Gastrocnemius medialis (tissue), 4 donors: ENCODE measurements around the gene STXBP5L. TPM values are rescaled to one million over a fixed set of nuclear protein-coding genes. Genes with fewer than 3 reads are reported as not detected.
"Not testable (repeated sequence)": the region's sequence is repeated elsewhere in the genome, so short reads cannot be mapped to it uniquely, and the experiment has no call there.

ENCODE experiments used
- ATAC-seq, 2 donors: fragments of 150-250 bp; one replicate each; pipeline ENCODE4 v1.9.1; 2016
- DNase-seq, 2 donors: peaks; one replicate each; pipeline ENCODE4 v3.0.0-alpha.2; 2019
- H3K27ac ChIP-seq, 4 donors: fragments of 200-600 bp; sonication (generic); 1 replicate in 1 of 4; 2 replicates in 3 of 4; pipeline ENCODE4 v1.5.1; 2016 to 2018; ENCODE audit warnings: mild to moderate bottlenecking in 2 of 4, moderate library complexity in 1 of 4
- H3K27me3 ChIP-seq, 3 donors: fragments of 200-600 bp; sonication (generic) in 2 of 3; 1 replicate in 1 of 3; 2 replicates in 2 of 3; pipeline versions ENCODE4 v1.5.1 to v1.6.0; 2016 to 2019; ENCODE audit warnings: mild to moderate bottlenecking in 1 of 3, moderate library complexity in 1 of 3
- H3K36me3 ChIP-seq, 2 donors: fragments of 200-600 bp; sonication (generic) in 1 of 2; one replicate each; pipeline ENCODE4 v1.5.1; 2017 to 2018
- H3K4me1 ChIP-seq, 2 donors: fragments of 200-600 bp; sonication (generic) in 1 of 2; one replicate each; pipeline ENCODE4 v1.5.1; 2016 to 2017; ENCODE audit warnings: mild to moderate bottlenecking in 2 of 2
- H3K4me3 ChIP-seq, 4 donors: fragments of 200-600 bp; sonication (generic) in 3 of 4; 1 replicate in 1 of 4; 2 replicates in 3 of 4; pipeline ENCODE4 v1.5.1; 2016 to 2019; ENCODE audit warnings: mild to moderate bottlenecking in 2 of 4
- H3K9me3 ChIP-seq, 3 donors: fragments of 200-600 bp; sonication (generic) in 2 of 3; 1 replicate in 1 of 3; 2 replicates in 2 of 3; pipeline ENCODE4 v1.5.1; 2016 to 2019
- CTCF ChIP-seq, 5 experiments: fragments of 450-650 bp in 3 of 5; fragments of 200-600 bp in 2 of 5; sonication (generic) in 2 of 5; IDR thresholded peaks in 4 of 5; conservative IDR thresholded peaks in 1 of 5; 1 replicate in 4 of 5; 2 replicates in 1 of 5; pipeline ENCODE4 v1.5.1; 2016 to 2019; ENCODE audit warnings: antibody characterized with exemption in 5 of 5, mild to moderate bottlenecking in 3 of 5, moderate library complexity in 3 of 5
- POLR2A ChIP-seq, 2 donors: fragments of 450-650 bp; IDR thresholded peaks; one replicate each; pipeline ENCODE4 v1.6.1; 2017; ENCODE audit warnings: antibody characterized with exemption in 2 of 2, mild to moderate bottlenecking in 2 of 2, moderate library complexity in 2 of 2
- in situ Hi-C, 4 donors: fragments of 200-750 bp; cut with MboI; loops; one replicate each; pipeline versions ENCODE4 v1.15.0 to v1.8.0; 2017; ENCODE audit warnings: low sequenced_read_pairs in 4 of 4
- intact Hi-C: fragments of 100-400 bp; cut with DNase I; formaldehyde crosslinking; loops from one replicate; pipeline ENCODE4 v1.15.1; 2023; ENCODE audit warnings: low total_unique reads
- total RNA-seq, 4 donors: library from RNA; depleted of rRNA; stranded (reverse); fragments of >200 nt; gene quantifications; one replicate each; pipeline versions ENCODE4 v1.1.0 to v1.2.3, GENCODE V29; 2016

STXBP5L gene
- total RNA-seq, 4 donors from 2014 or later: not detected

GRCh38 chr3:121063628-121064027, 155.6 kb downstream of the STXBP5L start:
- no peak for DNase-seq
- no peak for TF ChIP-seq CTCF (IDR thresholded peaks at IDR 0.05 in 4 of 5, conservative IDR thresholded peaks at IDR 0.05 in 1 of 5)
- no peak for TF ChIP-seq POLR2A (IDR thresholded peaks at IDR 0.05)
- Histone ChIP-seq H3K36me3 (no peaks in the 10 kb centered on the region), H3K27ac (no peak overlapping the region), H3K9me3 (no peaks in the 10 kb centered on the region), H3K4me3 (no peak overlapping the region), H3K27me3 (no peaks in the 10 kb centered on the region), H3K4me1 (no peaks in the 10 kb centered on the region)
- no peak for ATAC-seq
- intact Hi-C loops (no loop called here), in situ Hi-C loops (no loop called here)

GRCh38 chr3:121064121-121064520, 156.1 kb downstream of the STXBP5L start:
- H3K4me3 ChIP-seq: no peak overlapping the region
- no peaks in the 10 kb centered on the region for H3K4me1 ChIP-seq
- no peak overlapping the region for H3K27ac ChIP-seq
- H3K27me3 ChIP-seq: no peaks in the 10 kb centered on the region
- in situ Hi-C loops (no loop called here), intact Hi-C loops (no loop called here)
- H3K36me3 ChIP-seq: no peaks in the 10 kb centered on the region
- no peaks in the 10 kb centered on the region for H3K9me3 ChIP-seq
- ATAC-seq: no peak
- no peak for DNase-seq
- TF ChIP-seq POLR2A (IDR thresholded peaks at IDR 0.05) (no peak), CTCF (IDR thresholded peaks at IDR 0.05 in 4 of 5, conservative IDR thresholded peaks at IDR 0.05 in 1 of 5) (no peak)

GRCh38 chr3:121072133-121072532, 164.1 kb downstream of the STXBP5L start:
- ATAC-seq (no peak), DNase-seq (no peak)
- intact Hi-C loops: no loop called here
- Histone ChIP-seq H3K27ac (no peak overlapping the region), H3K9me3 (no peaks in the 10 kb centered on the region), H3K27me3 (no peaks in the 10 kb centered on the region), H3K36me3 (no peaks in the 10 kb centered on the region), H3K4me1 (no peaks in the 10 kb centered on the region), H3K4me3 (no peak overlapping the region)
- TF ChIP-seq POLR2A (IDR thresholded peaks at IDR 0.05) (no peak), CTCF (IDR thresholded peaks at IDR 0.05 in 4 of 5, conservative IDR thresholded peaks at IDR 0.05 in 1 of 5) (no peak)
- in situ Hi-C loops: no loop called here

- Histone ChIP-seq H3K27ac (no peak overlapping the region), H3K4me3 (no peak overlapping the region), H3K27me3 (no peaks in the 10 kb centered on the region), H3K4me1 (no peaks in the 10 kb centered on the region), H3K9me3 (no peaks in the 10 kb centered on the region), H3K36me3 (no peaks in the 10 kb centered on the region)
- intact Hi-C loops: no loop called here
- ATAC-seq (no peak), DNase-seq (no peak)
- TF ChIP-seq CTCF (IDR thresholded peaks at IDR 0.05 in 4 of 5, conservative IDR thresholded peaks at IDR 0.05 in 1 of 5): no peak
- TF ChIP-seq POLR2A (IDR thresholded peaks at IDR 0.05): no peak
- in situ Hi-C loops: no loop called here
These were observed 165.0 kb downstream of the STXBP5L start for GRCh38 chr3:121073011-121073410.

- Histone ChIP-seq H3K4me3 (no peak overlapping the region), H3K4me1 (no peaks in the 10 kb centered on the region), H3K27me3 (no peaks in the 10 kb centered on the region), H3K36me3 (no peaks in the 10 kb centered on the region), H3K27ac (no peak overlapping the region), H3K9me3 (no peaks in the 10 kb centered on the region)
- no peak for DNase-seq
- in situ Hi-C loops (no loop called here), intact Hi-C loops (no loop called here)
- ATAC-seq: no peak
- no peak for TF ChIP-seq POLR2A (IDR thresholded peaks at IDR 0.05)
These were observed 167.2 kb downstream of the STXBP5L start for GRCh38 chr3:121075191-121075590.

GRCh38 chr3:121078378-121079101, 170.5 kb downstream of the STXBP5L start:
- intact Hi-C loops, H3K27ac ChIP-seq, H3K4me3 ChIP-seq, DNase-seq, in situ Hi-C loops, H3K4me1 ChIP-seq, H3K9me3 ChIP-seq, H3K27me3 ChIP-seq, ATAC-seq, H3K36me3 ChIP-seq: not testable (repeated sequence)
